Prostate gland (tissue), 2 donors: Measurements from ENCODE around the gene ALK. TPM values are rescaled to one million over a fixed set of nuclear protein-coding genes. Genes with fewer than 3 reads are reported as not detected.

ENCODE experiments used
- DNase-seq: peaks from one replicate; pipeline ENCODE4 v3.0.0-alpha.2; 2019; ENCODE audit warnings: low spot score
- H3K27ac ChIP-seq, 2 donors: fragments of 200-600 bp; sonication (generic); 2 replicates each; pipeline ENCODE4 v1.5.1; 2017 to 2019
- H3K27me3 ChIP-seq: fragments of 200-600 bp; sonication (generic); replicated peaks from 2 replicates; pipeline ENCODE4 v1.5.1; 2019; ENCODE audit not compliant: insufficient read depth
- H3K36me3 ChIP-seq, 2 donors: fragments of 200-600 bp; sonication (generic); 1 replicate in 1 of 2; 2 replicates in 1 of 2; pipeline versions ENCODE4 v1.5.1 to v1.8.1; 2017 to 2019
- H3K4me1 ChIP-seq: fragments of 200-600 bp; sonication (generic); replicated peaks from 2 replicates; pipeline ENCODE4 v1.5.1; 2019
- H3K4me3 ChIP-seq, 2 donors: fragments of 200-600 bp; sonication (generic); 2 replicates each; pipeline ENCODE4 v1.5.1; 2017 to 2019
- H3K9me3 ChIP-seq: fragments of 200-600 bp; sonication (generic); 2 replicates; pipeline ENCODE4 v1.5.1; 2017
- CTCF ChIP-seq, 4 experiments: fragments of 200-600 bp in 2 of 4; fragments of 450-650 bp in 2 of 4; sonication (generic) in 2 of 4; IDR thresholded peaks; 1 replicate in 3 of 4; 2 replicates in 1 of 4; pipeline ENCODE4 v1.5.1; 2016 to 2019; ENCODE audit warnings: antibody characterized with exemption in 4 of 4, mild to moderate bottlenecking in 2 of 4, moderate library complexity in 2 of 4
- POLR2A ChIP-seq: fragments of 450-650 bp; IDR thresholded peaks from one replicate; pipeline ENCODE4 v1.6.1; 2016; ENCODE audit warnings: antibody characterized with exemption, mild to moderate bottlenecking
- POLR2AphosphoS5 ChIP-seq: sonication (generic); formaldehyde crosslinking; IDR thresholded peaks from one replicate; pipeline ENCODE4 v1.6.1; 2017; ENCODE audit warnings: antibody characterized with exemption
- WGBS: methylation state at CpG from one replicate; pipeline ENCODE4 v1.1.5; 2018; 5-methylcytosine and 5-hydroxymethylcytosine counted together
- intact Hi-C: fragments of 100-400 bp; cut with DNase I; formaldehyde crosslinking; loops from one replicate; pipeline ENCODE4 v1.14.2; 2022
- total RNA-seq, 2 donors: library from RNA; depleted of rRNA; stranded (reverse); fragments of >200 nt; gene quantifications; one replicate each; pipeline ENCODE4 v1.1.0, GENCODE V29; 2016

The ALK gene
- total RNA-seq, 2 donors from 2014 or later, result 0.14 to 1.2 TPM

GRCh38 chr2:29375843-29376242 is 545.5 kb downstream of the ALK start:
- intact Hi-C loops, result no loop called here
- Histone ChIP-seq H3K4me3 (no peak overlapping the region), H3K9me3 (no peaks in the 10 kb centered on the region), H3K27me3 (no peaks in the 10 kb centered on the region), H3K4me1 (no peaks in the 10 kb centered on the region), H3K27ac (no peak overlapping the region), H3K36me3 (no peaks in the 10 kb centered on the region)
- no peak for DNase-seq
- TF ChIP-seq CTCF (IDR thresholded peaks at IDR 0.05), result no peak
- TF ChIP-seq POLR2AphosphoS5, result no peak
- TF ChIP-seq POLR2A, result no peak
- 80% methylated on average over 3 of the region's 3 CpGs for WGBS

GRCh38 chr2:29374823-29375222 is 546.6 kb downstream of the ALK start:
- Histone ChIP-seq H3K4me3 (no peak overlapping the region), H3K27me3 (no peaks in the 10 kb centered on the region), H3K4me1 (no peaks in the 10 kb centered on the region), H3K9me3 (no peaks in the 10 kb centered on the region), H3K36me3 (no peaks in the 10 kb centered on the region), H3K27ac (no peak overlapping the region)
- TF ChIP-seq POLR2A, result no peak
- no peak for TF ChIP-seq POLR2AphosphoS5
- TF ChIP-seq CTCF (IDR thresholded peaks at IDR 0.05), result no peak
- no peak for DNase-seq
- intact Hi-C loops, result no loop called here
- 88% methylated on average over 5 of the region's 5 CpGs for WGBS

- no peaks in the 10 kb centered on the region for H3K9me3 ChIP-seq
- no peaks in the 10 kb centered on the region for H3K4me1 ChIP-seq
- intact Hi-C loops, result no loop called here
- TF ChIP-seq POLR2A (no peak), POLR2AphosphoS5 (no peak), CTCF (IDR thresholded peaks at IDR 0.05) (no peak)
- no peak overlapping the region for H3K4me3 ChIP-seq
- no peak for DNase-seq
- no peaks in the 10 kb centered on the region for H3K36me3 ChIP-seq
- no peaks in the 10 kb centered on the region for H3K27me3 ChIP-seq
- 94% methylated on average over 3 of the region's 3 CpGs for WGBS
- H3K27ac ChIP-seq, result no peak overlapping the region
Measured at GRCh38 chr2:29373870-29374269, 547.5 kb downstream of the ALK start.

GRCh38 chr2:29372185-29372584 is 549.2 kb downstream of the ALK start:
- Histone ChIP-seq H3K9me3 (no peaks in the 10 kb centered on the region), H3K27ac (no peak overlapping the region), H3K36me3 (no peaks in the 10 kb centered on the region), H3K27me3 (no peaks in the 10 kb centered on the region), H3K4me1 (no peaks in the 10 kb centered on the region), H3K4me3 (no peak overlapping the region)
- TF ChIP-seq POLR2A (no peak), POLR2AphosphoS5 (no peak), CTCF (IDR thresholded peaks at IDR 0.05) (no peak)
- DNase-seq, result no peak
- 88% methylated on average over 2 of the region's 2 CpGs for WGBS
- intact Hi-C loops, result no loop called here

GRCh38 chr2:29370581-29371125 is 550.7 kb downstream of the ALK start:
- Histone ChIP-seq H3K4me3 (no peak overlapping the region), H3K9me3 (no peaks in the 10 kb centered on the region), H3K27ac (no peak overlapping the region), H3K36me3 (no peaks in the 10 kb centered on the region), H3K27me3 (no peaks in the 10 kb centered on the region), H3K4me1 (no peaks in the 10 kb centered on the region)
- 77% methylated on average over 5 of the region's 5 CpGs for WGBS
- intact Hi-C loops, result no loop called here
- DNase-seq, result no peak
- no peak for TF ChIP-seq POLR2A
- no peak for TF ChIP-seq CTCF (IDR thresholded peaks at IDR 0.05)
- TF ChIP-seq POLR2AphosphoS5, result no peak
